HG02623 (cell line): ENCODE results near the gene RTP3.

ENCODE experiments used
- ATAC-seq: cut with Tn5 transposase; IDR thresholded peaks from one replicate; pipeline ENCODE4 v1.9.1; 2021; ENCODE audit warnings: moderate library complexity; ENCODE audit not compliant: unreplicated experiment

RTP3 gene

GRCh38 chr3:46497556-46498265 is at the start of gene RTP3:
Gene RTP3 (plus strand): TSS chr3:46497976. CDS start chr3:46498063, 87 bp downstream.
- no peak for ATAC-seq

GRCh38 chr3:46448721-46449120 is 49.1 kb upstream of the RTP3 start:
- ATAC-seq: no peak

GRCh38 chr3:46449755-46450552 is 47.8 kb upstream of the RTP3 start:
- ATAC-seq: no peak

- no peak for ATAC-seq
These were observed 44.1 kb upstream of the RTP3 start for GRCh38 chr3:46453526-46454208.

- no peak for ATAC-seq
These were observed 43.6 kb upstream of the RTP3 start for GRCh38 chr3:46454209-46454595.

GRCh38 chr3:46454606-46455005 is 43.2 kb upstream of the RTP3 start:
- ATAC-seq: no peak

GRCh38 chr3:46455231-46456115 is 42.3 kb upstream of the RTP3 start:
- no peak for ATAC-seq

GRCh38 chr3:46456118-46456517 is 41.7 kb upstream of the RTP3 start:
- ATAC-seq: no peak

- ATAC-seq: no peak
These were observed 37.7 kb upstream of the RTP3 start for GRCh38 chr3:46460051-46460450.

- no peak for ATAC-seq
These were observed 35.7 kb upstream of the RTP3 start for GRCh38 chr3:46462111-46462510.

GRCh38 chr3:46462511-46462910 is 35.3 kb upstream of the RTP3 start:
- no peak for ATAC-seq

GRCh38 chr3:46463120-46463867 is 34.5 kb upstream of the RTP3 start:
- ATAC-seq: no peak

GRCh38 chr3:46463868-46464241 is 33.9 kb upstream of the RTP3 start:
- no peak for ATAC-seq

- no peak for ATAC-seq
These were observed 33.2 kb upstream of the RTP3 start, which contains the start of gene LTF for GRCh38 chr3:46464326-46465195. Gene LTF (minus strand): TSS chr3:46464905. CDS start chr3:46464867, 38 bp downstream.

GRCh38 chr3:46465196-46465520 is 32.6 kb upstream of the RTP3 start:
- ATAC-seq: no peak

- ATAC-seq: no peak
These were observed 31.5 kb upstream of the RTP3 start for GRCh38 chr3:46466273-46466672.

- ATAC-seq: no peak
These were observed 30.8 kb upstream of the RTP3 start for GRCh38 chr3:46466871-46467403.

GRCh38 chr3:46467562-46467961 is 30.2 kb upstream of the RTP3 start:
- ATAC-seq: no peak
